HepG2 (cell line): ENCODE measurements around the gene SP110. TPM values are rescaled to one million over a fixed set of nuclear protein-coding genes. Genes with fewer than 3 reads are reported as not detected.

Source experiments
- EHMT2 ChIP-seq: fragments of 200-600 bp; sonication (generic); IDR thresholded peaks from 2 replicates; pipeline ENCODE4 v1.7.0; 2017; ENCODE audit warnings: antibody characterized with exemption, low read depth, low read length, borderline replicate concordance
- SATB2 ChIP-seq: sonication (generic); formaldehyde crosslinking; IDR thresholded peaks from 2 replicates; pipeline ENCODE4 v1.5.0; 2020; ENCODE audit warnings: missing genetic modification reagents
- TCF7L2 ChIP-seq: IDR thresholded peaks from 2 replicates; pipeline ENCODE4 v1.6.1; 2011; ENCODE audit warnings: mild to moderate bottlenecking, low read depth, low read length, moderate library complexity
- ZFP41 ChIP-seq: sonication (generic); formaldehyde crosslinking; IDR thresholded peaks from 2 replicates; pipeline ENCODE4 v1.4.0; 2020; ENCODE audit warnings: mild to moderate bottlenecking, missing genetic modification reagents, borderline replicate concordance
- ZNF552 ChIP-seq: sonication (generic); formaldehyde crosslinking; IDR thresholded peaks from 2 replicates; pipeline ENCODE4 v1.9.0; 2022; ENCODE audit warnings: missing genetic modification reagents, mild to moderate bottlenecking, borderline replicate concordance
- ZNF775 ChIP-seq: sonication (generic); formaldehyde crosslinking; IDR thresholded peaks from 2 replicates; pipeline ENCODE4 v1.4.0; 2020; ENCODE audit warnings: missing genetic modification reagents, mild to moderate bottlenecking, moderate library complexity, borderline replicate concordance
- polyA plus RNA-seq, 8 experiments: library from polyadenylated mRNA; depleted of rRNA in 3 of 8; stranded (reverse) in 7 of 8; unstranded in 1 of 8; fragments of >200 nt; fragmentation: Illumina TruSeq in 4 of 8; extraction: Trizol in 4 of 8; gene quantifications; 2 replicates each; pipeline versions ENCODE4 v1.2.1 to v1.2.3, GENCODE V29; 2011 to 2016; ENCODE audit warnings: low read depth in 4 of 8, missing spikeins in 1 of 8, mixed read lengths in 1 of 8; ENCODE audit not compliant: insufficient read depth in 1 of 8
- total RNA-seq, 5 experiments: library from RNA; depleted of rRNA; stranded (reverse); fragments of >200 nt; fragmentation: Illumina TruSeq; extraction: Trizol; gene quantifications; 2 replicates each; pipeline ENCODE4 v1.2.3, GENCODE V29; 2016; ENCODE audit warnings: low read depth in 1 of 5
- TF ChIP-seq, protein P1 (sequence below): sonication (generic); formaldehyde crosslinking; IDR thresholded peaks from 2 replicates; pipeline ENCODE4 v1.5.1; 2020; ENCODE audit warnings: missing genetic modification reagents, mild to moderate bottlenecking, borderline replicate concordance
- TF ChIP-seq, protein P2 (sequence below): sonication (generic); formaldehyde crosslinking; IDR thresholded peaks from 2 replicates; pipeline ENCODE4 v1.5.1; 2020; ENCODE audit warnings: mild to moderate bottlenecking, missing genetic modification reagents, borderline replicate concordance
- TF ChIP-seq, protein P3 (sequence below): sonication (generic); formaldehyde crosslinking; IDR thresholded peaks from 2 replicates; pipeline ENCODE4 v1.4.0; 2020; ENCODE audit warnings: low read depth, missing genetic modification reagents
- TF ChIP-seq, protein P4 (sequence below): sonication (generic); formaldehyde crosslinking; IDR thresholded peaks from 2 replicates; pipeline ENCODE4 v1.8.0; 2022; ENCODE audit warnings: missing genetic modification reagents, mild to moderate bottlenecking, inconsistent platforms, borderline replicate concordance

Gene SP110
- total and polyA plus RNA-seq, 2 of the 13 experiments (the other 11 are each of a cell fraction or from before 2014, with no cell fraction given): 7.9 to 10.4 TPM

DNA sequence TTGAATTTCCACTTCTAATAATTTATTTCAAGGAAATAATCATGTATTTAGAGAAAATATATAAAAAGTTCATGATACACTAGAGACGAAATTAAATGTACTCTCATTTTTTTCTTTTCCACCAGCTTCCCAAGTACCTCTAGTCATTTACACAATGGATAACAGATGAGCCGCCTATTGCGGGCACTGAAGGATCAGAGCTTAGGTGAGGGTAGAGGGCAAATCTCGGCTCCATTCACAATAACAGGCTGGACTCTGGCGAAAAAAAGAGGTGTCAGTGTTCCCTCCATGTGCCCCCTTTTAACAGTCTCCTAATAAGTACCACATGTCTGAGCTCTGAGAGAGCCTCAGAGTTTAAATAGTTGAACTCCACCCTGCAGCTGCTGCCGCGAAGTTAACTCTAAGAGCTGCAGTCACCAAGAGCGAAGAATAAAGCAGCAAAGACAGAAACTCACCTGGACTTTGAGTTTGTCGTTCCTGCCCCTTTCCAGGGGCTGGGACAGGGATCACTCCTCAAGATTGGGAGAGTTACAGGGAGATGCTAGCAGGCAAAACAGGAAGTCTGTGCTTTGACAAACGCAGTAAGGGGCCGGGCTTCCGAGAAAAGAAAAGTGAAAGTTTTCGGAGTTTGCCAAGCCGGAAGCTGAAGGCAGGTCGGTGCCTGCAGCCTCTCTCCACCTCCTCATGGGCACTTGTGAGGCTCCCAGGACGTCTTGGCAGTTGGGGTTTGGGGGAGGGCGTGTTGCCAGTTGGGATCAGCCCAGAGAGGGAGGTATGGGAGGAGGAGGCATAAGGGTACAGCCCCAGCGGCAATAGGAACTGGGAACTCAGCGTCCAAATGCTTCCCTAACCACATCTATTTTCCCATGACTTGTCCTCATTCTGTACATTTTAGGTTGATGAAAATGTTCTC is at the start of gene SP110 (continued):
- TF ChIP-seq, protein P1, sequence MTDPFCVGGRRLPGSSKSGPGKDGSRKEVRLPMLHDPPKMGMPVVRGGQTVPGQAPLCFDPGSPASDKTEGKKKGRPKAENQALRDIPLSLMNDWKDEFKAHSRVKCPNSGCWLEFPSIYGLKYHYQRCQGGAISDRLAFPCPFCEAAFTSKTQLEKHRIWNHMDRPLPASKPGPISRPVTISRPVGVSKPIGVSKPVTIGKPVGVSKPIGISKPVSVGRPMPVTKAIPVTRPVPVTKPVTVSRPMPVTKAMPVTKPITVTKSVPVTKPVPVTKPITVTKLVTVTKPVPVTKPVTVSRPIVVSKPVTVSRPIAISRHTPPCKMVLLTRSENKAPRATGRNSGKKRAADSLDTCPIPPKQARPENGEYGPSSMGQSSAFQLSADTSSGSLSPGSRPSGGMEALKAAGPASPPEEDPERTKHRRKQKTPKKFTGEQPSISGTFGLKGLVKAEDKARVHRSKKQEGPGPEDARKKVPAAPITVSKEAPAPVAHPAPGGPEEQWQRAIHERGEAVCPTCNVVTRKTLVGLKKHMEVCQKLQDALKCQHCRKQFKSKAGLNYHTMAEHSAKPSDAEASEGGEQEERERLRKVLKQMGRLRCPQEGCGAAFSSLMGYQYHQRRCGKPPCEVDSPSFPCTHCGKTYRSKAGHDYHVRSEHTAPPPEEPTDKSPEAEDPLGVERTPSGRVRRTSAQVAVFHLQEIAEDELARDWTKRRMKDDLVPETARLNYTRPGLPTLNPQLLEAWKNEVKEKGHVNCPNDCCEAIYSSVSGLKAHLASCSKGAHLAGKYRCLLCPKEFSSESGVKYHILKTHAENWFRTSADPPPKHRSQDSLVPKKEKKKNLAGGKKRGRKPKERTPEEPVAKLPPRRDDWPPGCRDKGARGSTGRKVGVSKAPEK (CRISPR knock-in tag): no peak; the same call in 1 of the 2 replicates
- TF ChIP-seq, protein P2, sequence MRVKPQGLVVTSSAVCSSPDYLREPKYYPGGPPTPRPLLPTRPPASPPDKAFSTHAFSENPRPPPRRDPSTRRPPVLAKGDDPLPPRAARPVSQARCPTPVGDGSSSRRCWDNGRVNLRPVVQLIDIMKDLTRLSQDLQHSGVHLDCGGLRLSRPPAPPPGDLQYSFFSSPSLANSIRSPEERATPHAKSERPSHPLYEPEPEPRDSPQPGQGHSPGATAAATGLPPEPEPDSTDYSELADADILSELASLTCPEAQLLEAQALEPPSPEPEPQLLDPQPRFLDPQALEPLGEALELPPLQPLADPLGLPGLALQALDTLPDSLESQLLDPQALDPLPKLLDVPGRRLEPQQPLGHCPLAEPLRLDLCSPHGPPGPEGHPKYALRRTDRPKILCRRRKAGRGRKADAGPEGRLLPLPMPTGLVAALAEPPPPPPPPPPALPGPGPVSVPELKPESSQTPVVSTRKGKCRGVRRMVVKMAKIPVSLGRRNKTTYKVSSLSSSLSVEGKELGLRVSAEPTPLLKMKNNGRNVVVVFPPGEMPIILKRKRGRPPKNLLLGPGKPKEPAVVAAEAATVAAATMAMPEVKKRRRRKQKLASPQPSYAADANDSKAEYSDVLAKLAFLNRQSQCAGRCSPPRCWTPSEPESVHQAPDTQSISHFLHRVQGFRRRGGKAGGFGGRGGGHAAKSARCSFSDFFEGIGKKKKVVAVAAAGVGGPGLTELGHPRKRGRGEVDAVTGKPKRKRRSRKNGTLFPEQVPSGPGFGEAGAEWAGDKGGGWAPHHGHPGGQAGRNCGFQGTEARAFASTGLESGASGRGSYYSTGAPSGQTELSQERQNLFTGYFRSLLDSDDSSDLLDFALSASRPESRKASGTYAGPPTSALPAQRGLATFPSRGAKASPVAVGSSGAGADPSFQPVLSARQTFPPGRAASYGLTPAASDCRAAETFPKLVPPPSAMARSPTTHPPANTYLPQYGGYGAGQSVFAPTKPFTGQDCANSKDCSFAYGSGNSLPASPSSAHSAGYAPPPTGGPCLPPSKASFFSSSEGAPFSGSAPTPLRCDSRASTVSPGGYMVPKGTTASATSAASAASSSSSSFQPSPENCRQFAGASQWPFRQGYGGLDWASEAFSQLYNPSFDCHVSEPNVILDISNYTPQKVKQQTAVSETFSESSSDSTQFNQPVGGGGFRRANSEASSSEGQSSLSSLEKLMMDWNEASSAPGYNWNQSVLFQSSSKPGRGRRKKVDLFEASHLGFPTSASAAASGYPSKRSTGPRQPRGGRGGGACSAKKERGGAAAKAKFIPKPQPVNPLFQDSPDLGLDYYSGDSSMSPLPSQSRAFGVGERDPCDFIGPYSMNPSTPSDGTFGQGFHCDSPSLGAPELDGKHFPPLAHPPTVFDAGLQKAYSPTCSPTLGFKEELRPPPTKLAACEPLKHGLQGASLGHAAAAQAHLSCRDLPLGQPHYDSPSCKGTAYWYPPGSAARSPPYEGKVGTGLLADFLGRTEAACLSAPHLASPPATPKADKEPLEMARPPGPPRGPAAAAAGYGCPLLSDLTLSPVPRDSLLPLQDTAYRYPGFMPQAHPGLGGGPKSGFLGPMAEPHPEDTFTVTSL (CRISPR knock-in tag): no peak
- TF ChIP-seq TCF7L2 (no peak), ZNF552 (CRISPR knock-in tag) (no peak), SATB2 (CRISPR knock-in tag) (no peak), ZFP41 (no peak), ZNF775 (no peak), EHMT2 (no peak)
- TF ChIP-seq, protein P3, sequence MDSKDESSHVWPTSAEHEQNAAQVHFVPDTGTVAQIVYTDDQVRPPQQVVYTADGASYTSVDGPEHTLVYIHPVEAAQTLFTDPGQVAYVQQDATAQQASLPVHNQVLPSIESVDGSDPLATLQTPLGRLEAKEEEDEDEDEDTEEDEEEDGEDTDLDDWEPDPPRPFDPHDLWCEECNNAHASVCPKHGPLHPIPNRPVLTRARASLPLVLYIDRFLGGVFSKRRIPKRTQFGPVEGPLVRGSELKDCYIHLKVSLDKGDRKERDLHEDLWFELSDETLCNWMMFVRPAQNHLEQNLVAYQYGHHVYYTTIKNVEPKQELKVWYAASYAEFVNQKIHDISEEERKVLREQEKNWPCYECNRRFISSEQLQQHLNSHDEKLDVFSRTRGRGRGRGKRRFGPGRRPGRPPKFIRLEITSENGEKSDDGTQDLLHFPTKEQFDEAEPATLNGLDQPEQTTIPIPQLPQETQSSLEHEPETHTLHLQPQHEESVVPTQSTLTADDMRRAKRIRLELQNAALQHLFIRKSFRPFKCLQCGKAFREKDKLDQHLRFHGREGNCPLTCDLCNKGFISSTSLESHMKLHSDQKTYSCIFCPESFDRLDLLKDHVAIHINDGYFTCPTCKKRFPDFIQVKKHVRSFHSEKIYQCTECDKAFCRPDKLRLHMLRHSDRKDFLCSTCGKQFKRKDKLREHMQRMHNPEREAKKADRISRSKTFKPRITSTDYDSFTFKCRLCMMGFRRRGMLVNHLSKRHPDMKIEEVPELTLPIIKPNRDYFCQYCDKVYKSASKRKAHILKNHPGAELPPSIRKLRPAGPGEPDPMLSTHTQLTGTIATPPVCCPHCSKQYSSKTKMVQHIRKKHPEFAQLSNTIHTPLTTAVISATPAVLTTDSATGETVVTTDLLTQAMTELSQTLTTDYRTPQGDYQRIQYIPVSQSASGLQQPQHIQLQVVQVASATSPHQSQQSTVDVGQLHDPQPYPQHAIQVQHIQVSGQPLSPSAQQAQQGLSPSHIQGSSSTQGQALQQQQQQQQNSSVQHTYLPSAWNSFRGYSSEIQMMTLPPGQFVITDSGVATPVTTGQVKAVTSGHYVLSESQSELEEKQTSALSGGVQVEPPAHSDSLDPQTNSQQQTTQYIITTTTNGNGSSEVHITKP: no peak
- TF ChIP-seq, protein P4, sequence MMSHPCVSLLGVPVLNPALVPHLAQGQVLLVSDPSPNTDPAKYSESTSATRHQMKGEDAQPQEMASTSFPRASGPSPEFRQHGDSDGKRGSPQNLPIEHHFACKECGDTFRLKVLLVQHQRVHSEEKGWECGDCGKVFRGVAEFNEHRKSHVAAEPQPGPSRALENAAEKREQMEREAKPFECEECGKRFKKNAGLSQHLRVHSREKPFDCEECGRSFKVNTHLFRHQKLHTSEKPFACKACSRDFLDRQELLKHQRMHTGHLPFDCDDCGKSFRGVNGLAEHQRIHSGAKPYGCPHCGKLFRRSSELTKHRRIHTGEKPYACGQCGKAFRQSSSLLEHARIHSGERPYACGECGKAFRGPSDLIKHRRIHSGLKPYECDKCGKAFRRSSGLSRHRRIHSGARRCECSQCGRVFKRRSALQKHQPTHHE: no peak
